T-helper 1 cell (primary cell): ENCODE measurements around the gene GPR12.
A peak's percentile ranks its signal among the peaks of the same experiment; 100 is the strongest.

Experiments
- DNase-seq, 5 donors: peaks; one replicate each; pipeline ENCODE4 v3.0.0-alpha.2; 2012 to 2020
- total RNA-seq, 4 donors: gene quantifications; one replicate each; lab custom pipeline; 2026; lab: John Stamatoyannopoulos, UW

The GPR12 gene
- total RNA-seq, result 0 reads per million in 4 donors

GRCh38 chr13:26759907-26760831 is at the start of gene GPR12:
Gene GPR12, minus strand, starts transcription at chr13:26760786. Its CDS starts 959 bp downstream, at chr13:26759827.
- no peak for DNase-seq

- DNase-seq, result no peak
These were observed 49.5 kb upstream of the GPR12 start for GRCh38 chr13:26810095-26810494.

DNA sequence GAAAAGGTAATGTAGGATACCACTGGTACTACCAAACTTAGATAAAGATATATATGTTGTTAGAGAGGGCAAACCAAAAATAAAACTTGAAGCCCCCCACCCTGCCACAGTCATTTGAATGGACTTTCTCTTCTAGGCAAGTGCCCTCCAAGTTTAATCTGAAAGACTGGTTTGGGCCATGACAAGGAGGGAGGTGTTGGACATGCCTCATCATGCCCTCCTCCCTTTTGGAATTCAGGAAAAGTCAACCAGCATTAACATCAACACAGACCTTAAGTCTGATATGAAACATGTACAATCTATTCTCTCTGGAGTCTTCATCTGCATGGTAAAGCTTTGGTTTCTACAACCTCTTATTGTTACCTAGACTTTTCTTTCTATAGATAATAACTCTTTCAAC is 46.3 kb upstream of the GPR12 start:
- no peak for DNase-seq

- DNase-seq, result no peak
These were observed 27.4 kb upstream of the GPR12 start for GRCh38 chr13:26787961-26788360.

DNA sequence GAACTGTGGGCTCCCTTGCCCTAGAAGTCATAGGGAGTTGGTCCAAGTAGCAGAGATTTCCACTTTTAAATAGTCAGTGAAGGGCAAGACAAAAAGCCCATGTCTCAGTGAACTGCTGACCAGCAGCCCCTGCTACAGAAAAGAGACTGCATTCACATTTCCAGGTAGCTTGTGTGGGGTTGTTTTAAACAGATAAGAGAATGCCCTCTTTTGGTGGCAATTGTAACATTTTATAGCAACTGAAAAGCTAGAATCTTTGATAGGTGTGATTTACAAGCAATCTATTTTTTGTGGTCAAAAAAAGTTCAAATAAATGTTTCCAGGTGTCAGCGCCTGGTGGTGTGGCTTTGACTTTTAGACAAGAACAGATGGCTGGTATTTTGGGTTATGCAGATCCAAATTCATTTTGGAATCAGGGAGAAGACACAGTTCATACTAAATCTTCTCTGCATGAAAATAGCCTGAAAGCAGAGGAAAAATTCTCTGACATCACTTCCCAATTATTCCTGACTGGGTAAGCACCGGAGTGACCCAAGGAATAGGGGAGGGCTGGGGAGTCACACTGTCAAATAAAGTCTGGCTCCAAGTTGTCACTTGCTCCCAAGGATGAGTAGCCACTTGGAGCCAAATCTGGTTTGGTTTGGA is 26.2 kb upstream of the GPR12 start:
- DNase-seq, result no peak

GRCh38 chr13:26785838-26786630 is 25.4 kb upstream of the GPR12 start:
- DNase-seq, result peak; percentile 22 to 62 (median 25)

- DNase-seq, result no peak
These were observed 24.4 kb upstream of the GPR12 start for GRCh38 chr13:26784704-26785639.

GRCh38 chr13:26780411-26780810 is 19.8 kb upstream of the GPR12 start:
- DNase-seq, result no peak

- no peak for DNase-seq
These were observed 18.7 kb upstream of the GPR12 start for GRCh38 chr13:26779321-26779720.

DNA sequence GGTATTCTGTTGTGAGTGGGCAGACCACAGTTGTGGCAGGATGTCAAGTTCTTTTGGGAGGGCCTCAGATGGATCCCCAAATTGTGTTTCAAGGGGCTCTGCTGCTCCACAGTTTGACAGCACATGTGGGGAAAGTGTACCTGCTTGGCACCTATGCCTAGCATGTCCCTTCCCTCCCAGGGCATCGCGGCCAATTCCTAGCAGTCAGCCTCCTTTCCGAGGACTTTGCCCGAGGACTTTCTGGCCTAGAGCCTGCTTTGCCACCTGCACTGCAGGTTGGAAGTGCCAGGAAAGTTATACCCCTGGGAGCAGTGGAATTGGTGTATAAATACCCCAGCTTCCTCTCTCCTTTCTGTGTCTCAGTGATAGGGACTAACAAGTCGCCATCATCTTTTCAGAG is 11.9 kb upstream of the GPR12 start:
- no peak for DNase-seq

GRCh38 chr13:26771796-26772195 is 11.2 kb upstream of the GPR12 start:
- DNase-seq, result no peak

DNA sequence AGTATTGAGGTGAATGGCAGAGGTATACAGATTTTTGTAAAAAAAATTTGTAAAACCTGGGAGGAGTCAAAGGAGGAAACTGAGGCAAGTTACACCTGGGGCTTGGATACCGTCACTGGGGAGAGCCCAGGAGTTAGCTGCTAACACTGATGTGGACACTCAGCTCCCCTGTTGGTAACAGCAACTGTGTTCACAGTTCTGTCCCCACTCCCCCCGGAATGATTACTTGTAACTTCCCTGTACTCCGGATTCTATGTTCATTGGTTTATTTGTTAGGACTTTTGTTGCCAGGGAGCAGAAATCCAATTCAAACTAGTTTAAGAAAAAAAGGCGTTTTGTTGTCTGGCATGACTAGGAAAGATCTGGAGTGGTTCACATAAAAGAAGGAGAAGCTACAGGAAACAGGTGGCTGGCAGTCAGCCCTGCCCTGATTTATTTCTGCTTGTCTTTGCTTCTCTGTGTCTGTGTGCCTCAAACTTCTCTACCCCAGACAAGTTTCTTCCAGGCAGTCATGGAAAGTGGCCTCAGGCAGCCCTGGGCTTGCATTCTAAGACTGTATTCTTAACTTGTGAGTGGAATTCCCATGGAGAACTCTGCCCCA is 2.3 kb upstream of the GPR12 start:
- DNase-seq, result no peak

- no peak for DNase-seq
These were observed 421 bp upstream of the GPR12 start for GRCh38 chr13:26760832-26761582.

GRCh38 chr13:26759249-26759906 is 1.2 kb downstream of the GPR12 start:
- no peak for DNase-seq

GRCh38 chr13:26758496-26759157 is 2.0 kb downstream of the GPR12 start:
- DNase-seq, result no peak

GRCh38 chr13:26756961-26757360 is 3.6 kb downstream of the GPR12 start:
- DNase-seq, result no peak

DNA sequence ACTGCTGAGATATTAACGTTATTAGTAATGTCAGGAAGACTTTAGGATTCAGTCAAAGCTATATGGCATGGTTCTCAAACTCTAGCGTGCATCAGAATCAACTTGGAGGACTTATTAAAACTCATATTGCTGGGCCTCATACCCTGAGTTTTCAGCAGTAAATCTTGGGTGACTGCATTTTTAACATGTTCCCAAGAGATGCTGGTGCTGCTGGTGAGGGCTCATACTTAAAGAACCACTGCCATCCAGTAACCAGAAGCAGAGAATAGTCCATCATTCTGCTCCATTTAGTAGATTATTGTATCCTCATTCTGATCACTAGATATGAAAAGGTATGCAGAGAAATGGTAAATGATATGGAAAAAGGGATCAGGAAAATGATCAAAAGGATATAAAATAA is 7.9 kb downstream of the GPR12 start:
- DNase-seq, result no peak

- DNase-seq, result no peak
These were observed 10.7 kb downstream of the GPR12 start for GRCh38 chr13:26749905-26750304.

- no peak for DNase-seq
These were observed 11.3 kb downstream of the GPR12 start for GRCh38 chr13:26749285-26749684.

DNA sequence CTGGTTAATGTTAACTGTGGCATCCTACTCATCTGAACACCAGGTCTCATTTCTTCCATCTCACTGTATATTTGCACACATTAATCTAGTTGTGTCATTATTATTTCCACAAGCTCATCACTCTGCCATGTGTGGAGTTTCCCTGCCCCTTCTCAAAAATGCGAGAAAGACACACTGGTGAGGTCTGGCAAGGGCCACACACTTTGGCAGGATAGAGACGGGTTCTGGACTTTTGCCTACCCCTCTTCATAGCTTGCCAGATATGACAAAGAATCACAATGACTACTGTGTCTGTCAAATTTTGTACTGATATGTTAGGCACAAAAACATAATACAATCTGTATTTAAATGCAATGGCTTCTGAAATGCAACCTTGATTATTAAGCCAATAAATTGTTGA is 12.9 kb downstream of the GPR12 start:
- no peak for DNase-seq
